ENCODE measurements around the gene OSBPL7. TPM values are rescaled to one million over a fixed set of nuclear protein-coding genes. Genes with fewer than 3 reads are reported as not detected.

Gene OSBPL7
- total and polyA plus RNA-seq, 2 of the 13 experiments (the other 11 are each of a cell fraction or from before 2014, with no cell fraction given): 4.7 to 6.6 TPM

DNA sequence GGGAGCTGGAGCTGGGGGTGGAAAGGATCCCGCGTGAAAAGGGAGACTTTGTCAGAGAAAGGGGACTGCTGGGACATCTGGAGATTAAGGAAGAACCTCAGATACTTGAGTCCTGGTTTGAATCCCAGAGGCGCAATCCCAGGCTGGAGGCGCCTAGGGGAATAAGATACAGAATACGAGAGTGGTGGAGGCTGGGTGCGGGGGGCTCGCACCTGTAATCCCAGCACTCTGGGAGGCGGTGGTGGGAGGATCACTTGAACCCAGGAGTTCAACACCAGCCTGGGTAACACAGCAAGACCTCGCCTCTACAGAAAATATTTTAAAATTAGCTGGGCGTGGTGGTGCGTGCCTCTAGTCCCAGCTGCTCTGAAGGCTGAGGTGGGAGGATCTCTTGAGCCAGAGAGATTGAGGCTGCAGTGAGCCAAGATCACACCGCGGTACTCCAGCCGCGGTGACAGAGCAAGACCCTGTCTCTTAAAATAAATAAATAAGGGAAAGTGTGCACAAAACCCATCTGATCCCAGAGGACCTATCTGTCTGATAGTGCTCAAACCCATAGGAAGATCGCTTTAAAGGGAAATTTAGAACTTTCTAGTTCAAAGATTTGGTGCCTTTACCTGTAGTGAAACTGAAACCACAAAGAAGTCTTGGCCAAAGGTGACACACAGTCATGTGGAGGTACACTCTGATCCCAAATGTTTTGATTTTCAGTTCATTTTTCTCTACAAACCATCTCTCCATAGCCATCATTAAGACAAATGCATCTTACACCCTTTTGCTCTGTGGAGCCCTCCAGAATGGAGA lies 20.1 kb upstream of the OSBPL7 start (continued):
- TF ChIP-seq, protein P1, sequence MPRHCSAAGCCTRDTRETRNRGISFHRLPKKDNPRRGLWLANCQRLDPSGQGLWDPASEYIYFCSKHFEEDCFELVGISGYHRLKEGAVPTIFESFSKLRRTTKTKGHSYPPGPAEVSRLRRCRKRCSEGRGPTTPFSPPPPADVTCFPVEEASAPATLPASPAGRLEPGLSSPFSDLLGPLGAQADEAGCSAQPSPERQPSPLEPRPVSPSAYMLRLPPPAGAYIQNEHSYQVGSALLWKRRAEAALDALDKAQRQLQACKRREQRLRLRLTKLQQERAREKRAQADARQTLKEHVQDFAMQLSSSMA (CRISPR knock-in tag; IDR thresholded peaks at IDR 0.05): no peak
- TF ChIP-seq ZKSCAN5 (CRISPR knock-in tag; IDR thresholded peaks at IDR 0.05): no peak
- no peak for TF ChIP-seq ZNF7 (CRISPR knock-in tag; IDR thresholded peaks at IDR 0.05)
- peak; percentile 93 for TF ChIP-seq ZNF558 (CRISPR knock-in tag; IDR thresholded peaks at IDR 0.05; ENCODE audit: borderline replicate concordance)
- no peak for TF ChIP-seq ZNF207 (IDR thresholded peaks at IDR 0.05; ENCODE audit: borderline replicate concordance)
- no peak for TF ChIP-seq RBFOX2 (IDR thresholded peaks at IDR 0.05; ENCODE audit: low read depth, low read length)
- TF ChIP-seq ZNF589 (CRISPR knock-in tag; conservative IDR thresholded peaks at IDR 0.05): no peak
- TF ChIP-seq ZNF761 (CRISPR knock-in tag; conservative IDR thresholded peaks at IDR 0.05): no peak
- TF ChIP-seq ZNF552 (CRISPR knock-in tag; IDR thresholded peaks at IDR 0.05; ENCODE audit: borderline replicate concordance): 0 out of 2 replicates have a peak, but pooled peaks have one; percentile 10
- no peak for TF ChIP-seq POLR2AphosphoS2 (IDR thresholded peaks at IDR 0.05; ENCODE audit: low read depth, low read length)
- TF ChIP-seq, protein P2, sequence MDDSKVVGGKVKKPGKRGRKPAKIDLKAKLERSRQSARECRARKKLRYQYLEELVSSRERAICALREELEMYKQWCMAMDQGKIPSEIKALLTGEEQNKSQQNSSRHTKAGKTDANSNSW (CRISPR knock-in tag; IDR thresholded peaks at IDR 0.05; ENCODE audit: borderline replicate concordance): no peak
- TF ChIP-seq SIX4 (CRISPR knock-in tag; IDR thresholded peaks at IDR 0.05): no peak
- TF ChIP-seq RAD51 (IDR thresholded peaks at IDR 0.05; ENCODE audit: borderline replicate concordance): no peak
- no peak; the same call in 1 of the 2 replicates for TF ChIP-seq RBAK (CRISPR knock-in tag; IDR thresholded peaks at IDR 0.05)
- TF ChIP-seq, protein P3, sequence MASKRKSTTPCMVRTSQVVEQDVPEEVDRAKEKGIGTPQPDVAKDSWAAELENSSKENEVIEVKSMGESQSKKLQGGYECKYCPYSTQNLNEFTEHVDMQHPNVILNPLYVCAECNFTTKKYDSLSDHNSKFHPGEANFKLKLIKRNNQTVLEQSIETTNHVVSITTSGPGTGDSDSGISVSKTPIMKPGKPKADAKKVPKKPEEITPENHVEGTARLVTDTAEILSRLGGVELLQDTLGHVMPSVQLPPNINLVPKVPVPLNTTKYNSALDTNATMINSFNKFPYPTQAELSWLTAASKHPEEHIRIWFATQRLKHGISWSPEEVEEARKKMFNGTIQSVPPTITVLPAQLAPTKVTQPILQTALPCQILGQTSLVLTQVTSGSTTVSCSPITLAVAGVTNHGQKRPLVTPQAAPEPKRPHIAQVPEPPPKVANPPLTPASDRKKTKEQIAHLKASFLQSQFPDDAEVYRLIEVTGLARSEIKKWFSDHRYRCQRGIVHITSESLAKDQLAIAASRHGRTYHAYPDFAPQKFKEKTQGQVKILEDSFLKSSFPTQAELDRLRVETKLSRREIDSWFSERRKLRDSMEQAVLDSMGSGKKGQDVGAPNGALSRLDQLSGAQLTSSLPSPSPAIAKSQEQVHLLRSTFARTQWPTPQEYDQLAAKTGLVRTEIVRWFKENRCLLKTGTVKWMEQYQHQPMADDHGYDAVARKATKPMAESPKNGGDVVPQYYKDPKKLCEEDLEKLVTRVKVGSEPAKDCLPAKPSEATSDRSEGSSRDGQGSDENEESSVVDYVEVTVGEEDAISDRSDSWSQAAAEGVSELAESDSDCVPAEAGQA (IDR thresholded peaks at IDR 0.05; ENCODE audit: low read depth): peak; percentile 5; the same call in 1 of the 2 replicates
- TF ChIP-seq, protein P3 (CRISPR knock-in tag; IDR thresholded peaks at IDR 0.05; ENCODE audit: borderline replicate concordance): no peak
- TF ChIP-seq, protein P4, sequence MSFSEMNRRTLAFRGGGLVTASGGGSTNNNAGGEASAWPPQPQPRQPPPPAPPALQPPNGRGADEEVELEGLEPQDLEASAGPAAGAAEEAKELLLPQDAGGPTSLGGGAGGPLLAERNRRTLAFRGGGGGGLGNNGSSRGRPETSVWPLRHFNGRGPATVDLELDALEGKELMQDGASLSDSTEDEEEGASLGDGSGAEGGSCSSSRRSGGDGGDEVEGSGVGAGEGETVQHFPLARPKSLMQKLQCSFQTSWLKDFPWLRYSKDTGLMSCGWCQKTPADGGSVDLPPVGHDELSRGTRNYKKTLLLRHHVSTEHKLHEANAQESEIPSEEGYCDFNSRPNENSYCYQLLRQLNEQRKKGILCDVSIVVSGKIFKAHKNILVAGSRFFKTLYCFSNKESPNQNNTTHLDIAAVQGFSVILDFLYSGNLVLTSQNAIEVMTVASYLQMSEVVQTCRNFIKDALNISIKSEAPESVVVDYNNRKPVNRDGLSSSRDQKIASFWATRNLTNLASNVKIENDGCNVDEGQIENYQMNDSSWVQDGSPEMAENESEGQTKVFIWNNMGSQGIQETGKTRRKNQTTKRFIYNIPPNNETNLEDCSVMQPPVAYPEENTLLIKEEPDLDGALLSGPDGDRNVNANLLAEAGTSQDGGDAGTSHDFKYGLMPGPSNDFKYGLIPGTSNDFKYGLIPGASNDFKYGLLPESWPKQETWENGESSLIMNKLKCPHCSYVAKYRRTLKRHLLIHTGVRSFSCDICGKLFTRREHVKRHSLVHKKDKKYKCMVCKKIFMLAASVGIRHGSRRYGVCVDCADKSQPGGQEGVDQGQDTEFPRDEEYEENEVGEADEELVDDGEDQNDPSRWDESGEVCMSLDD (CRISPR knock-in tag; IDR thresholded peaks at IDR 0.05; ENCODE audit: borderline replicate concordance): no peak
- TF ChIP-seq ZKSCAN1 (IDR thresholded peaks at IDR 0.05; ENCODE audit: low read length): no peak
- peak; percentile 2; the same call in 1 of the 2 replicates for TF ChIP-seq MAF1 (CRISPR knock-in tag; IDR thresholded peaks at IDR 0.05; ENCODE audit: borderline replicate concordance)
- no peak for TF ChIP-seq ZFYVE20 (CRISPR knock-in tag; IDR thresholded peaks at IDR 0.05; ENCODE audit: borderline replicate concordance, low read depth)
- no peak for TF ChIP-seq CHD2 (IDR thresholded peaks at IDR 0.05; ENCODE audit: low read depth, low read length)

Measured in HepG2 (cell line).